Esophagus muscularis mucosa (tissue), 3 donors: ENCODE data around the gene RNF135.

Experiments
- CTCF ChIP-seq, 3 experiments: fragments of 200-600 bp in 2 of 3; fragments of 450-650 bp in 1 of 3; sonication (generic) in 2 of 3; IDR thresholded peaks; one replicate each; pipeline ENCODE4 v1.5.1; 2017 to 2019; ENCODE audit warnings: antibody characterized with exemption in 3 of 3, mild to moderate bottlenecking in 2 of 3, moderate library complexity in 1 of 3
- POLR2AphosphoS5 ChIP-seq, 2 donors: sonication (generic); formaldehyde crosslinking; IDR thresholded peaks; one replicate each; pipeline ENCODE4 v1.6.1; 2017; ENCODE audit warnings: antibody characterized with exemption in 2 of 2

- TF ChIP-seq POLR2AphosphoS5 (IDR thresholded peaks at IDR 0.05) (no peak), CTCF (IDR thresholded peaks at IDR 0.05) (no peak)
These were observed 43.1 kb upstream of the RNF135 start for GRCh38 chr17:30927756-30928155.
